Liver (tissue), 9 donors: ENCODE measurements around the gene MICAL2. TPM values are rescaled to one million over a fixed set of nuclear protein-coding genes. Genes with fewer than 3 reads are reported as not detected.

Experiments used
- DNase-seq: peaks from one replicate; pipeline ENCODE4 v3.0.0-alpha.2; 2017; ENCODE audit warnings: low spot score
- H3K27ac ChIP-seq, 2 donors: one replicate each; pipeline ENCODE4 v1.7.0; 2013; ENCODE audit warnings: inconsistent platforms in 2 of 2, low read length in 2 of 2, control low read depth in 1 of 2, low read depth in 1 of 2, mild to moderate bottlenecking in 1 of 2
- H3K27me3 ChIP-seq, 4 donors: one replicate each; pipeline versions ENCODE4 v1.6.1 to v1.7.0; 2013; ENCODE audit warnings: low read length in 3 of 4, inconsistent platforms in 1 of 4, mild to moderate bottlenecking in 1 of 4, moderate library complexity in 1 of 4; ENCODE audit not compliant: control insufficient read depth in 4 of 4, insufficient read depth in 4 of 4
- H3K36me3 ChIP-seq, 4 donors: one replicate each; pipeline versions ENCODE4 v1.6.1 to v1.7.0; 2013; ENCODE audit warnings: low read length in 3 of 4, mild to moderate bottlenecking in 3 of 4, low read depth in 1 of 4, moderate library complexity in 1 of 4; ENCODE audit not compliant: control insufficient read depth in 4 of 4, insufficient read depth in 3 of 4
- H3K4me1 ChIP-seq, 4 donors: one replicate each; pipeline versions ENCODE4 v1.6.1 to v1.7.0; 2013; ENCODE audit warnings: low read length in 3 of 4, mild to moderate bottlenecking in 3 of 4, moderate library complexity in 1 of 4; ENCODE audit not compliant: control insufficient read depth in 4 of 4, insufficient read depth in 4 of 4
- H3K4me3 ChIP-seq, 3 donors: one replicate each; pipeline versions ENCODE4 v1.6.1 to v1.7.0; 2013; ENCODE audit warnings: low read length in 3 of 3, control low read depth in 1 of 3, low read depth in 1 of 3, mild to moderate bottlenecking in 1 of 3
- H3K9ac ChIP-seq, 2 donors: one replicate each; pipeline ENCODE4 v1.7.0; 2013; ENCODE audit warnings: low read length in 2 of 2, mild to moderate bottlenecking in 2 of 2, moderate library complexity in 2 of 2, control low read depth in 1 of 2, low read depth in 1 of 2
- H3K9me3 ChIP-seq, 4 donors: one replicate each; pipeline versions ENCODE4 v1.6.1 to v1.7.0; 2013; ENCODE audit warnings: low read length in 3 of 4; ENCODE audit not compliant: control insufficient read depth in 4 of 4
- ATF3 ChIP-seq: IDR thresholded peaks from 2 replicates; pipeline ENCODE4 v1.6.1; 2016; ENCODE audit warnings: antibody characterized with exemption
- CTCF ChIP-seq: fragments of 150-350 bp; IDR thresholded peaks from 2 replicates; pipeline ENCODE4 v1.5.1; 2017; ENCODE audit warnings: improper control_type of control experiment, low read depth, low read length; ENCODE audit not compliant: missing input control
- EGR1 ChIP-seq, 2 donors: IDR thresholded peaks; 2 replicates each; pipeline ENCODE4 v1.6.1; 2016 to 2018; ENCODE audit warnings: antibody characterized with exemption in 2 of 2, low read depth in 2 of 2
- FOXA1 ChIP-seq: IDR thresholded peaks from 2 replicates; pipeline ENCODE4 v1.6.1; 2016; ENCODE audit warnings: antibody characterized with exemption
- FOXA2 ChIP-seq: IDR thresholded peaks from 2 replicates; pipeline ENCODE4 v1.6.1; 2016; ENCODE audit warnings: antibody characterized with exemption
- GABPA ChIP-seq, 2 donors: IDR thresholded peaks in 1 of 2; conservative IDR thresholded peaks in 1 of 2; 2 replicates each; pipeline ENCODE4 v1.6.1; 2016; ENCODE audit warnings: antibody characterized with exemption in 2 of 2, mild to moderate bottlenecking in 1 of 2, moderate library complexity in 1 of 2
- HNF4A ChIP-seq, 2 donors: conservative IDR thresholded peaks; 2 replicates each; pipeline ENCODE4 v1.6.1; 2016; ENCODE audit warnings: antibody characterized with exemption in 2 of 2, mild to moderate bottlenecking in 2 of 2
- HNF4G ChIP-seq: IDR thresholded peaks from 2 replicates; pipeline ENCODE4 v1.6.1; 2016; ENCODE audit warnings: antibody characterized with exemption
- JUND ChIP-seq, 2 donors: IDR thresholded peaks; 2 replicates each; pipeline ENCODE4 v1.6.1; 2016; ENCODE audit warnings: antibody characterized with exemption in 2 of 2
- MAX ChIP-seq: IDR thresholded peaks from 2 replicates; pipeline ENCODE4 v1.6.1; 2016; ENCODE audit warnings: antibody characterized with exemption
- NR2F2 ChIP-seq: IDR thresholded peaks from 2 replicates; pipeline ENCODE4 v1.6.1; 2016; ENCODE audit warnings: antibody characterized with exemption
- RAD21 ChIP-seq, 2 donors: IDR thresholded peaks; 2 replicates each; pipeline ENCODE4 v1.6.1; 2016; ENCODE audit warnings: antibody characterized with exemption in 2 of 2, mild to moderate bottlenecking in 2 of 2
- REST ChIP-seq: IDR thresholded peaks from 2 replicates; pipeline ENCODE4 v1.6.1; 2016; ENCODE audit warnings: antibody characterized with exemption, mild to moderate bottlenecking
- RXRA ChIP-seq, 2 donors: IDR thresholded peaks; 2 replicates each; pipeline ENCODE4 v1.6.1; 2017 to 2018; ENCODE audit warnings: antibody characterized with exemption in 2 of 2, mild to moderate bottlenecking in 1 of 2
- SP1 ChIP-seq: IDR thresholded peaks from 2 replicates; pipeline ENCODE4 v1.6.1; 2018; ENCODE audit warnings: antibody characterized with exemption, mild to moderate bottlenecking
- TAF1 ChIP-seq: conservative IDR thresholded peaks from 2 replicates; pipeline ENCODE4 v1.6.1; 2016; ENCODE audit warnings: antibody characterized with exemption, mild to moderate bottlenecking
- YY1 ChIP-seq: IDR thresholded peaks from 2 replicates; pipeline ENCODE4 v1.6.1; 2016; ENCODE audit warnings: antibody characterized with exemption, mild to moderate bottlenecking
- ZBTB33 ChIP-seq: IDR thresholded peaks from 2 replicates; pipeline ENCODE4 v1.6.1; 2016; ENCODE audit warnings: antibody characterized with exemption
- WGBS: extraction: QIAGEN DNeasy Blood & Tissue Kit; methylation state at CpG from one replicate; pipeline ENCODE4 v1.1.7; 2013; 5-methylcytosine and 5-hydroxymethylcytosine counted together
- polyA plus RNA-seq, 2 donors: library from polyadenylated mRNA; stranded (reverse) in 1 of 2; unstranded in 1 of 2; fragments of 200-250 nt in 1 of 2; fragments of >200 nt in 1 of 2; fragmentation: Nextera tagmentation in 1 of 2; extraction: Ambion mirVana in 1 of 2; gene quantifications; one replicate each; pipeline versions ENCODE4 v1.2.1 to v1.2.3, GENCODE V29; 2013 to 2015
- total RNA-seq, 2 donors: library from RNA; depleted of rRNA; stranded (reverse); fragments of >200 nt; gene quantifications; one replicate each; pipeline ENCODE4 v1.2.3, GENCODE V29; 2014
- donor health status: healthy.
- donor health status: healthy.
- donor health status: healthy.
- donor health status: healthy.
- donor health status: healthy.

The MICAL2 gene
- total and polyA plus RNA-seq, 4 donors = 17.5 to 113 (median 42.9) TPM

- WGBS = 31% methylated on average over 1 of the region's 1 CpG
- Histone ChIP-seq H3K36me3 (peaks cover 3 to 24% (median 13%) of the 10 kb centered on the region in 4 donors), H3K9me3 (no peaks in the 10 kb centered on the region), H3K4me3 (no peak overlapping the region), H3K4me1 (peaks cover 0 to 5% (median under 1%) of the 10 kb centered on the region in 4 donors), H3K27me3 (no peaks in the 10 kb centered on the region), H3K9ac (no peak overlapping the region), H3K27ac (no peak overlapping the region)
- no peak for DNase-seq
- TF ChIP-seq HNF4A (conservative IDR thresholded peaks at IDR 0.05) (no peak), RAD21 (IDR thresholded peaks at IDR 0.05) (no peak), ZBTB33 (no peak), GABPA (IDR thresholded peaks at IDR 0.05 in 1 of 2, conservative IDR thresholded peaks at IDR 0.05 in 1 of 2) (no peak), MAX (no peak), FOXA1 (no peak), FOXA2 (no peak), ATF3 (no peak), HNF4G (no peak), SP1 (no peak), CTCF (no peak), EGR1 (IDR thresholded peaks at IDR 0.05; ENCODE audit: low read depth in 2 of 2) (no peak), RXRA (IDR thresholded peaks at IDR 0.05) (no peak), JUND (IDR thresholded peaks at IDR 0.05) (no peak), REST (no peak), YY1 (no peak), NR2F2 (no peak), TAF1 (no peak)
Observed at GRCh38 chr11:12234221-12234620, 123.8 kb downstream of the MICAL2 start.
